GM18505 (cell line): Measurements from ENCODE around the gene FAM89B.

Experiments used
- ATAC-seq: cut with Tn5 transposase; IDR thresholded peaks from one replicate; pipeline ENCODE4 v1.9.1; 2021; ENCODE audit not compliant: unreplicated experiment
- POLR2A ChIP-seq: IDR thresholded peaks from 4 replicates; pipeline ENCODE4 v1.6.1; 2011; ENCODE audit warnings: borderline replicate concordance; ENCODE audit not compliant: insufficient read depth, insufficient read length; ENCODE audit errors: extremely low read depth

FAM89B gene

GRCh38 chr11:65588199-65589054, 16.1 kb downstream of the FAM89B start:
- TF ChIP-seq POLR2A, result peak; percentile 59

GRCh38 chr11:65589444-65590239, 17.3 kb downstream of the FAM89B start:
- no peak for TF ChIP-seq POLR2A
- ATAC-seq, result no peak

More at GRCh38 chr11:65588199-65589054, 16.1 kb downstream of the FAM89B start:
- ATAC-seq, result peak; percentile 61

GRCh38 chr11:65590240-65590738, 18.0 kb downstream of the FAM89B start:
- no peak for TF ChIP-seq POLR2A
- no peak for ATAC-seq

- no peak for ATAC-seq
- TF ChIP-seq POLR2A, result no peak
Observed at GRCh38 chr11:65591939-65592857, 19.9 kb downstream of the FAM89B start.

GRCh38 chr11:65592858-65593517, 20.6 kb downstream of the FAM89B start:
- no peak for ATAC-seq
- no peak for TF ChIP-seq POLR2A

- no peak for ATAC-seq
- TF ChIP-seq POLR2A, result peak; percentile 35
Observed at GRCh38 chr11:65593518-65594414, 21.4 kb downstream of the FAM89B start.

- TF ChIP-seq POLR2A, result no peak
- ATAC-seq, result no peak
Observed at GRCh38 chr11:65595131-65595530, 22.8 kb downstream of the FAM89B start.

- TF ChIP-seq POLR2A, result no peak
- no peak for ATAC-seq
Observed at GRCh38 chr11:65595543-65596281, 23.4 kb downstream of the FAM89B start, which contains the start of gene KCNK7. TSS of gene KCNK7 (minus strand) at chr11:65595800. CDS start at chr11:65595772, 28 bp downstream.

GRCh38 chr11:65596520-65596919, 24.2 kb downstream of the FAM89B start:
- ATAC-seq, result no peak
- TF ChIP-seq POLR2A, result no peak

- no peak for TF ChIP-seq POLR2A
- ATAC-seq, result no peak
Observed at GRCh38 chr11:65598258-65598699, 25.9 kb downstream of the FAM89B start.
